Measurements from ENCODE around the gene GSX1.

DNA sequence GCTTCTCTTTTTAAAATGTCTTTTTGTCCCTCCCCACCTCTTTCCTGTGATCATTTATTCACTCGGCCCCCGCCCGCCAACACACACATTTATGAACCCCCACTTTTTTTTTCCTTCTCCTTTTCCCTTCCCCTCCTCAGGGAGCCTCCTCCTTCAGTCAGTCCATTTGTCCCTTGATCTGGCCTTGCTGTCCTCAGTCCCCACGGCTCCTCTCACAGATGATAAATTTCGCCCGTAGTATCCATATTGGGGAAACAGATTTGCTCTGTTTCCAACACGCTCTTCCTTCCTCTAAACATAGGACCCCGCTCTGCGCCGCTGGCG lies 2.0 kb downstream of the GSX1 start:
- TF ChIP-seq, protein P1, sequence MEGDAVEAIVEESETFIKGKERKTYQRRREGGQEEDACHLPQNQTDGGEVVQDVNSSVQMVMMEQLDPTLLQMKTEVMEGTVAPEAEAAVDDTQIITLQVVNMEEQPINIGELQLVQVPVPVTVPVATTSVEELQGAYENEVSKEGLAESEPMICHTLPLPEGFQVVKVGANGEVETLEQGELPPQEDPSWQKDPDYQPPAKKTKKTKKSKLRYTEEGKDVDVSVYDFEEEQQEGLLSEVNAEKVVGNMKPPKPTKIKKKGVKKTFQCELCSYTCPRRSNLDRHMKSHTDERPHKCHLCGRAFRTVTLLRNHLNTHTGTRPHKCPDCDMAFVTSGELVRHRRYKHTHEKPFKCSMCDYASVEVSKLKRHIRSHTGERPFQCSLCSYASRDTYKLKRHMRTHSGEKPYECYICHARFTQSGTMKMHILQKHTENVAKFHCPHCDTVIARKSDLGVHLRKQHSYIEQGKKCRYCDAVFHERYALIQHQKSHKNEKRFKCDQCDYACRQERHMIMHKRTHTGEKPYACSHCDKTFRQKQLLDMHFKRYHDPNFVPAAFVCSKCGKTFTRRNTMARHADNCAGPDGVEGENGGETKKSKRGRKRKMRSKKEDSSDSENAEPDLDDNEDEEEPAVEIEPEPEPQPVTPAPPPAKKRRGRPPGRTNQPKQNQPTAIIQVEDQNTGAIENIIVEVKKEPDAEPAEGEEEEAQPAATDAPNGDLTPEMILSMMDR (IDR thresholded peaks at IDR 0.05) = no peak
- TF ChIP-seq POLR2AphosphoS5 (IDR thresholded peaks at IDR 0.05) = no peak
- TF ChIP-seq POLR2A (IDR thresholded peaks at IDR 0.05; ENCODE audit: low read depth) = no peak

Data from esophagus muscularis mucosa (tissue), 3 donors.